Thoracic aorta (tissue), 2 donors: ENCODE data around the gene INTS1. TPM values are rescaled to one million over a fixed set of nuclear protein-coding genes. Genes with fewer than 3 reads are reported as not detected.
"Not testable (repeated sequence)": the region's sequence is repeated elsewhere in the genome, so short reads cannot be mapped to it uniquely, and the experiment has no call there.

Experiments
- ATAC-seq: fragments of 150-250 bp; one replicate; pipeline ENCODE4 v1.8.0; 2017; ENCODE audit warnings: low read depth; ENCODE audit not compliant: insufficient number of reproducible peaks, low FRiP score
- DNase-seq: peaks from one replicate; pipeline ENCODE4 v3.0.0-alpha.2; 2020; ENCODE audit warnings: low spot score
- H3K27ac ChIP-seq, 2 donors: fragments of 200-600 bp; sonication (generic); 1 replicate in 1 of 2; 2 replicates in 1 of 2; pipeline ENCODE4 v1.5.1; 2016; ENCODE audit warnings: mild to moderate bottlenecking in 2 of 2, moderate library complexity in 2 of 2
- H3K27me3 ChIP-seq: fragments of 200-600 bp; sonication (generic); replicated peaks from 2 replicates; pipeline ENCODE4 v1.6.0; 2016; ENCODE audit warnings: mild to moderate bottlenecking; ENCODE audit not compliant: insufficient read depth
- H3K36me3 ChIP-seq: fragments of 200-600 bp; sonication (generic); one replicate; pipeline ENCODE4 v1.5.1; 2016
- H3K4me1 ChIP-seq, 2 donors: fragments of 200-600 bp; sonication (generic); 1 replicate in 1 of 2; 2 replicates in 1 of 2; pipeline versions ENCODE4 v1.5.1 to v1.6.0; 2016; ENCODE audit warnings: low read depth in 2 of 2, mild to moderate bottlenecking in 1 of 2; ENCODE audit not compliant: control insufficient read depth in 1 of 2
- H3K4me3 ChIP-seq: fragments of 200-600 bp; sonication (generic); 2 replicates; pipeline ENCODE4 v1.5.1; 2016; ENCODE audit warnings: mild to moderate bottlenecking
- H3K9me3 ChIP-seq: fragments of 200-600 bp; sonication (generic); 2 replicates; pipeline ENCODE4 v1.5.1; 2016
- total RNA-seq, 2 donors: library from RNA; depleted of rRNA; stranded (reverse); fragments of >200 nt; gene quantifications; one replicate each; pipeline versions ENCODE4 v1.1.0 to v1.2.3, GENCODE V29; 2016
- TF ChIP-seq, protein P1 (sequence below): fragments of 200-600 bp; sonication (generic); IDR thresholded peaks from one replicate; pipeline ENCODE4 v1.5.1; 2019; ENCODE audit warnings: antibody characterized with exemption

The INTS1 gene
- total RNA-seq, 2 donors from 2014 or later: 59.8 to 89.6 TPM

DNA sequence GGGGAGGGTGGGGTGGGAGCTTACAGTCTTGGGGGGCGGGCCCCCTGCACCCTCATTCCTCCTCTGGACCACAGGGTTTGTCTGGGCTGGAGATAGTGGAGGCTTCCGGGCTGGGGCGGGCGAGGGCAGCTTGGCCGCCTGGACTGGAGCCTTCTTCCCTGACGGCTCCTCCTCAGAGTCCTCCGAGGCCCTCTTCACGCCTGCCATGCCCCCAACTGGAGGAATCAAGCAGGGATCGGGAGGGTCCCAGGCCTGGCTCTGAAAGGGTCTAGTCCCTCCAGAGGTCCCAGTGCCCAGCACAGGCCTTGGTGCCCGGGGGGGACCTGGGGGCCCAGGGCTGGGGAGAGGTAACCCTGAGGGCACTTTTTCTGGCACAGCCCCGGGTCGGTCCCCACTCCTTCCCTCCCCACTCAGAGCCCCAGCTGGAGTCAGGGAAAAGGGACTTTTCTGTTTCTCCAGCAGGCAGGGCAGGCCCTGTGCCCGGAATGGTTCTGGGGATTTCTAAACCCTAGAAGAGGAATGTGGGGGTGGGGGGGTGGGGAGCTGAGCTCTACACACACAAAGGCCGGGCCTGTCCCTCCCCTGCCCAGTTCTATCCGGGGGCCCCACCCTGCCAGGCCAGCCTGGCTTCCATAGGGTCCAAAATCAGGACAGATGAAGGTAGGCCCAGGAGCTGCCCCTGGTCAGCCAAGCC lies 56.5 kb downstream of the INTS1 start:
- Histone ChIP-seq H3K9me3 (no peaks in the 10 kb centered on the region), H3K27me3 (no peaks in the 10 kb centered on the region), H3K36me3 (no peaks in the 10 kb centered on the region), H3K4me3 (no peak overlapping the region), H3K27ac (no peak overlapping the region), H3K4me1 (no peaks in the 10 kb centered on the region)
- no peak for DNase-seq
- TF ChIP-seq, protein P1, sequence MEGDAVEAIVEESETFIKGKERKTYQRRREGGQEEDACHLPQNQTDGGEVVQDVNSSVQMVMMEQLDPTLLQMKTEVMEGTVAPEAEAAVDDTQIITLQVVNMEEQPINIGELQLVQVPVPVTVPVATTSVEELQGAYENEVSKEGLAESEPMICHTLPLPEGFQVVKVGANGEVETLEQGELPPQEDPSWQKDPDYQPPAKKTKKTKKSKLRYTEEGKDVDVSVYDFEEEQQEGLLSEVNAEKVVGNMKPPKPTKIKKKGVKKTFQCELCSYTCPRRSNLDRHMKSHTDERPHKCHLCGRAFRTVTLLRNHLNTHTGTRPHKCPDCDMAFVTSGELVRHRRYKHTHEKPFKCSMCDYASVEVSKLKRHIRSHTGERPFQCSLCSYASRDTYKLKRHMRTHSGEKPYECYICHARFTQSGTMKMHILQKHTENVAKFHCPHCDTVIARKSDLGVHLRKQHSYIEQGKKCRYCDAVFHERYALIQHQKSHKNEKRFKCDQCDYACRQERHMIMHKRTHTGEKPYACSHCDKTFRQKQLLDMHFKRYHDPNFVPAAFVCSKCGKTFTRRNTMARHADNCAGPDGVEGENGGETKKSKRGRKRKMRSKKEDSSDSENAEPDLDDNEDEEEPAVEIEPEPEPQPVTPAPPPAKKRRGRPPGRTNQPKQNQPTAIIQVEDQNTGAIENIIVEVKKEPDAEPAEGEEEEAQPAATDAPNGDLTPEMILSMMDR: no peak
- ATAC-seq: no peak

DNA sequence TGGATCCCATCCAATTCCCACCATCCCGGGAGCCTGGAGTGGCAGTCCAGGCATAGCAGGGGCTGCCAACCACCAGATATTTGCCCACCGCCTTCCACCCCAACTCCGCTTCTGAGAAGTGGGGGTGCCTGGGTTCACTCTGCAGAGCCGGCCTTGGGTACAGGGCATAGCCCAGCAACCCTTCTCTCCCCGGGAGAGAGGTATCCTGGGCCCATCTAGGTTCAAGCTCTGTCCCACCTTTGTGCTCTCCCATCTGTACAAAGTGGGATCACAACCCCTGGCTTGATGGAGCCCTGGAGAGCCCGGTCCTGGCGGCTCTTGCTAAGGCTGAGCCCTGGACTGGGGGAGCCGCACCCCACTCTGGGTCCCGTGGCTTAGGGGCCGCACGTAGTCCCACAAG lies 57.1 kb downstream of the INTS1 start:
- DNase-seq (no peak), ATAC-seq (no peak)
- Histone ChIP-seq H3K4me1 (no peaks in the 10 kb centered on the region), H3K27me3 (no peaks in the 10 kb centered on the region), H3K9me3 (no peaks in the 10 kb centered on the region), H3K27ac (no peak overlapping the region), H3K4me3 (no peak overlapping the region), H3K36me3 (no peaks in the 10 kb centered on the region)
- TF ChIP-seq, protein P1: no peak

DNA sequence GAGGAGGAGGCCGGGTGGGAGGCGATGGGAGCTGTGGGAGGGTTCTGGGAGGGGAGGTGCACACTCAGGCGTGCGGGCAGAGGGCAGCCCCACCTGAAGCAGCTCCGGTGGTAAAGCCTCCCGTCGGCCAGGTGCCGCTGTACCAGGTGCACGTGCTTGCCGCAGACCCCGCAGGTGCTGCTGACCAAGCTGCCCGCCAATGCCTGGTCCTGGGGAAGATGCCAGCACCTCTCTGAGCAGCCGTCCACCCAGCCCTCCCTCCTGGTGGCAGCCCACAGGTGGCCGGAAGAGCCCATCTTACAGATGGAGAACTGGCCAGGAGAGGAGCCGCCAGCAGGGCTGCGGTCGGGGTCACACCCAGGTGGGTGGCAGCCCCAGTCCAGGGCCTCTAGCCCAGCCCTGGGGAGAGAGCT lies 57.6 kb downstream of the INTS1 start:
- ATAC-seq (no peak), DNase-seq (no peak)
- Histone ChIP-seq H3K4me3 (no peak overlapping the region), H3K27ac (no peak overlapping the region), H3K27me3 (no peaks in the 10 kb centered on the region), H3K4me1 (no peaks in the 10 kb centered on the region), H3K9me3 (no peaks in the 10 kb centered on the region), H3K36me3 (no peaks in the 10 kb centered on the region)
- TF ChIP-seq, protein P1: no peak

- H3K4me1 ChIP-seq, H3K36me3 ChIP-seq, ATAC-seq, DNase-seq, H3K27me3 ChIP-seq, H3K4me3 ChIP-seq, H3K9me3 ChIP-seq, H3K27ac ChIP-seq: not testable (repeated sequence)
These were observed 58.2 kb downstream of the INTS1 start for GRCh38 chr7:1446026-1446425.

GRCh38 chr7:1445341-1445740 lies 58.8 kb downstream of the INTS1 start:
- H3K36me3 ChIP-seq: no peaks in the 10 kb centered on the region
- TF ChIP-seq, protein P1: no peak
- no peaks in the 10 kb centered on the region for H3K9me3 ChIP-seq
- ATAC-seq (no peak), DNase-seq (no peak)
- no peaks in the 10 kb centered on the region for H3K4me1 ChIP-seq
- H3K27ac ChIP-seq: no peak overlapping the region
- H3K27me3 ChIP-seq: no peaks in the 10 kb centered on the region
- no peak overlapping the region for H3K4me3 ChIP-seq

- TF ChIP-seq, protein P1: no peak
- Histone ChIP-seq H3K27ac (no peak overlapping the region), H3K36me3 (no peaks in the 10 kb centered on the region)
These were observed 59.3 kb downstream of the INTS1 start for GRCh38 chr7:1444925-1445322.

More at GRCh38 chr7:1444925-1445322, 59.3 kb downstream of the INTS1 start:
- H3K9me3 ChIP-seq: no peaks in the 10 kb centered on the region
- H3K4me1 ChIP-seq: no peaks in the 10 kb centered on the region
- ATAC-seq: no peak
- no peaks in the 10 kb centered on the region for H3K27me3 ChIP-seq
- DNase-seq: no peak
- no peak overlapping the region for H3K4me3 ChIP-seq
